ENCODE data around the gene FSIP2.

DNA sequence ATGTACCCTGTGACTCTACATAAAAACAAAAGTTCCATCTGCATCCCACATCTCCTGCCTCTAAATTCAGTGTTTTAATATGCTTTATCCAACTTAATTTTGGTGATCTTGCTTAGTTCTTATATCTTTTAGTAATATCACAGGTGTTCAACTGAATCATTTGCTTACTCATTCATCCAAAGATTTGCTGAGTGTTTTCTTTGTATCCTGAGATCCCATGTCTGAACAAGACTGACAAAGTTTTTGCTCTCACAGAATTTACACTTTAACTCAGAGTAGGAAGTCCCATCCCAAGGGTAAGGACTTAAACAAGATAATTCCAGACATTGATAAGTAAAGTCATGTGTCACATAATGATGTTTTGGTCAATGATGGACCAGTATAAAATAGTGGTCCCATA, 87.0 kb downstream of the FSIP2 start:
- no peak for TF ChIP-seq ZNF175 (tag by site-specific recombination; IDR thresholded peaks at IDR 0.05)
- TF ChIP-seq, protein P1, sequence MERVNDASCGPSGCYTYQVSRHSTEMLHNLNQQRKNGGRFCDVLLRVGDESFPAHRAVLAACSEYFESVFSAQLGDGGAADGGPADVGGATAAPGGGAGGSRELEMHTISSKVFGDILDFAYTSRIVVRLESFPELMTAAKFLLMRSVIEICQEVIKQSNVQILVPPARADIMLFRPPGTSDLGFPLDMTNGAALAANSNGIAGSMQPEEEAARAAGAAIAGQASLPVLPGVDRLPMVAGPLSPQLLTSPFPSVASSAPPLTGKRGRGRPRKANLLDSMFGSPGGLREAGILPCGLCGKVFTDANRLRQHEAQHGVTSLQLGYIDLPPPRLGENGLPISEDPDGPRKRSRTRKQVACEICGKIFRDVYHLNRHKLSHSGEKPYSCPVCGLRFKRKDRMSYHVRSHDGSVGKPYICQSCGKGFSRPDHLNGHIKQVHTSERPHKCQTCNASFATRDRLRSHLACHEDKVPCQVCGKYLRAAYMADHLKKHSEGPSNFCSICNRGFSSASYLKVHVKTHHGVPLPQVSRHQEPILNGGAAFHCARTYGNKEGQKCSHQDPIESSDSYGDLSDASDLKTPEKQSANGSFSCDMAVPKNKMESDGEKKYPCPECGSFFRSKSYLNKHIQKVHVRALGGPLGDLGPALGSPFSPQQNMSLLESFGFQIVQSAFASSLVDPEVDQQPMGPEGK (tag by site-specific recombination; IDR thresholded peaks at IDR 0.05) = no peak
- no peak for TF ChIP-seq ZFP37 (tag by site-specific recombination; IDR thresholded peaks at IDR 0.05)
- TF ChIP-seq, protein P2, sequence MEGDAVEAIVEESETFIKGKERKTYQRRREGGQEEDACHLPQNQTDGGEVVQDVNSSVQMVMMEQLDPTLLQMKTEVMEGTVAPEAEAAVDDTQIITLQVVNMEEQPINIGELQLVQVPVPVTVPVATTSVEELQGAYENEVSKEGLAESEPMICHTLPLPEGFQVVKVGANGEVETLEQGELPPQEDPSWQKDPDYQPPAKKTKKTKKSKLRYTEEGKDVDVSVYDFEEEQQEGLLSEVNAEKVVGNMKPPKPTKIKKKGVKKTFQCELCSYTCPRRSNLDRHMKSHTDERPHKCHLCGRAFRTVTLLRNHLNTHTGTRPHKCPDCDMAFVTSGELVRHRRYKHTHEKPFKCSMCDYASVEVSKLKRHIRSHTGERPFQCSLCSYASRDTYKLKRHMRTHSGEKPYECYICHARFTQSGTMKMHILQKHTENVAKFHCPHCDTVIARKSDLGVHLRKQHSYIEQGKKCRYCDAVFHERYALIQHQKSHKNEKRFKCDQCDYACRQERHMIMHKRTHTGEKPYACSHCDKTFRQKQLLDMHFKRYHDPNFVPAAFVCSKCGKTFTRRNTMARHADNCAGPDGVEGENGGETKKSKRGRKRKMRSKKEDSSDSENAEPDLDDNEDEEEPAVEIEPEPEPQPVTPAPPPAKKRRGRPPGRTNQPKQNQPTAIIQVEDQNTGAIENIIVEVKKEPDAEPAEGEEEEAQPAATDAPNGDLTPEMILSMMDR (tag by site-specific recombination; IDR thresholded peaks at IDR 0.05) = no peak
- TF ChIP-seq REPIN1 (tag by site-specific recombination; IDR thresholded peaks at IDR 0.05; ENCODE audit: low read depth) = no peak

All from HEK293 (cell line).